ENCODE results near the gene TMEM9. TPM values are rescaled to one million over a fixed set of nuclear protein-coding genes. Genes with fewer than 3 reads are reported as not detected.

The TMEM9 gene
- total and polyA plus RNA-seq, 2 experiments from 2014 or later = 70.3 to 81.0 TPM

- 75 to 77% methylated on average over 7 of the region's 7 CpGs for WGBS, 2 experiments (ENCODE audit: low coverage in 1 of 2, low lambda C conversion rate in 2 of 2, missing lambda C conversion rate in 2 of 2)
Observed at GRCh38 chr1:201175820-201176500, 21.7 kb upstream of the TMEM9 start.

GRCh38 chr1:201173736-201174135, 19.5 kb upstream of the TMEM9 start:
- no peaks in the 10 kb centered on the region for H3K27me3 ChIP-seq (replicated peaks; ENCODE audit: insufficient read depth)
- no peaks in the 10 kb centered on the region for H3K36me3 ChIP-seq (ENCODE audit: low read depth)
- no peaks in the 10 kb centered on the region for H3K79me2 ChIP-seq (ENCODE audit: insufficient read depth)
- no peak for DNase-seq
- H3K4me2 ChIP-seq (ENCODE audit: unreplicated experiment) = no peak overlapping the region
- no peak overlapping the region for H2AFZ ChIP-seq
- no peaks in the 10 kb centered on the region for H3K9me3 ChIP-seq (ENCODE audit: low read depth)
- no peaks in the 10 kb centered on the region for H3K9me2 ChIP-seq (ENCODE audit: insufficient read depth)
- WGBS, 2 experiments (ENCODE audit: low coverage in 1 of 2, low lambda C conversion rate in 2 of 2, missing lambda C conversion rate in 2 of 2) = 95 to 97% methylated on average over 1 of the region's 1 CpG
- H3K4me1 ChIP-seq (ENCODE audit: insufficient read depth) = peaks cover 8% of the 10 kb centered on the region
- no peaks in the 10 kb centered on the region for H4K20me1 ChIP-seq (ENCODE audit: insufficient read depth)
- peaks cover 12% of the 10 kb centered on the region; the same call in 1 of the 2 replicates for H3F3A ChIP-seq (ENCODE audit: insufficient read depth)
- H3K9ac ChIP-seq = no peak overlapping the region
- no peak overlapping the region for H3K4me3 ChIP-seq
- TF ChIP-seq EZH2 (IDR thresholded peaks at IDR 0.05; ENCODE audit: insufficient read depth, poor library complexity, severe bottlenecking) (no peak), EZH2phosphoT487 (IDR thresholded peaks at IDR 0.05; ENCODE audit: insufficient read depth, low read depth) (no peak)
- in situ Hi-C loops (cut with MboI) = no loop called here
- no peak overlapping the region for H3K27ac ChIP-seq

More at GRCh38 chr1:201175820-201176500, 21.7 kb upstream of the TMEM9 start:
- Histone ChIP-seq H4K20me1 (ENCODE audit: insufficient read depth) (no peaks in the 10 kb centered on the region), H3K4me2 (ENCODE audit: unreplicated experiment) (no peak overlapping the region), H3K27ac (no peak overlapping the region), H3K9me3 (ENCODE audit: low read depth) (no peaks in the 10 kb centered on the region), H3K36me3 (ENCODE audit: low read depth) (no peaks in the 10 kb centered on the region), H3K9me2 (ENCODE audit: insufficient read depth) (no peaks in the 10 kb centered on the region), H3F3A (ENCODE audit: insufficient read depth) (no peaks in the 10 kb centered on the region), H3K27me3 (replicated peaks; ENCODE audit: insufficient read depth) (peaks cover 4% of the 10 kb centered on the region; the same call in 1 of the 2 replicates), H3K4me3 (no peak overlapping the region), H2AFZ (no peak overlapping the region), H3K4me1 (ENCODE audit: insufficient read depth) (peaks cover 4% of the 10 kb centered on the region; the same call in 1 of the 2 replicates), H3K9ac (no peak overlapping the region), H3K79me2 (ENCODE audit: insufficient read depth) (no peaks in the 10 kb centered on the region)
- in situ Hi-C loops (cut with MboI) = no loop called here
- no peak for DNase-seq
- no peak for TF ChIP-seq EZH2 (IDR thresholded peaks at IDR 0.05; ENCODE audit: insufficient read depth, poor library complexity, severe bottlenecking)

DNA sequence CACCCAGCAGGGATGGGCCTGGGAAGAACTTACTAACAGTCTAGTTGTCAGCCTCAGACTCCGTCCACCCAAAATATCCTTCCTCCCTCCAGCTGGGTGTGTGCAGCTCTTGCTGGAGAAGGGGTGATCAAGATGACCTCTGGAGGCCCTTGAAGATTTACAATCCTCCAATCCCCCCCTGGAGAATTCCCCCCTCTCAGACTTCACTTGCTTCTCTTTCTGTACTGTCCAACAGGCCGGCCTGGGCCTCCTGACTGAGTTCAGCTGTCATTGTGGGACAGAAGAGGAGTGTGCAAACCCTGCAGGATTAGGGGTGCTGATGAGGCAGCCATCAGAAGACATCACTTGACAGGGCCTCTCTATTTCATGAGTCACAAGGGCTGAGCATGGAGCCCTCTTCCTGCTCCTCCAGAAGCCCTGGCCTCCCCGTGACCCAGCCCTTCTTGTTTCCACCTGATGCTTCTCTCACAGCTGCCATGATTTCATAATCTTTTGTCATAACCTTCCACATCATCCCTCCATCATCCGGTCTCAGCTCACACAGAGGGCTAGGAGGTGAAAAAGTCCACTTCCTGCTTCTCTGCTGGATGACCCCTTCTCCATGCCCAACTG, 18.8 kb upstream of the TMEM9 start:
- no peak overlapping the region for H3K9ac ChIP-seq
- H3K79me2 ChIP-seq (ENCODE audit: insufficient read depth) = no peaks in the 10 kb centered on the region
- H3K9me3 ChIP-seq (ENCODE audit: low read depth) = no peaks in the 10 kb centered on the region
- no peak overlapping the region for H2AFZ ChIP-seq
- no peaks in the 10 kb centered on the region for H3K36me3 ChIP-seq (ENCODE audit: low read depth)
- DNase-seq = peak; percentile 57
- in situ Hi-C loops (cut with MboI) = no loop called here
- no peak overlapping the region for H3K4me2 ChIP-seq (ENCODE audit: unreplicated experiment)
- WGBS, 2 experiments (ENCODE audit: low coverage in 1 of 2, low lambda C conversion rate in 2 of 2, missing lambda C conversion rate in 2 of 2) = 68 to 72% methylated on average over 4 of the region's 4 CpGs
- no peaks in the 10 kb centered on the region for H3K9me2 ChIP-seq (ENCODE audit: insufficient read depth)
- TF ChIP-seq EZH2phosphoT487 (IDR thresholded peaks at IDR 0.05; ENCODE audit: insufficient read depth, low read depth) = no peak
- no peak for TF ChIP-seq EZH2 (IDR thresholded peaks at IDR 0.05; ENCODE audit: insufficient read depth, poor library complexity, severe bottlenecking)
- H3K27ac ChIP-seq = no peak overlapping the region
- no peak overlapping the region for H3K4me3 ChIP-seq
- no peaks in the 10 kb centered on the region for H4K20me1 ChIP-seq (ENCODE audit: insufficient read depth)
- peaks cover 12% of the 10 kb centered on the region; the same call in 1 of the 2 replicates for H3F3A ChIP-seq (ENCODE audit: insufficient read depth)
- H3K27me3 ChIP-seq (replicated peaks; ENCODE audit: insufficient read depth) = no peaks in the 10 kb centered on the region
- peaks cover 8% of the 10 kb centered on the region for H3K4me1 ChIP-seq (ENCODE audit: insufficient read depth)

- H3K36me3 ChIP-seq (ENCODE audit: low read depth) = no peaks in the 10 kb centered on the region
- peaks cover 8% of the 10 kb centered on the region for H3K4me1 ChIP-seq (ENCODE audit: insufficient read depth)
- no peak overlapping the region for H2AFZ ChIP-seq
- H3K9me2 ChIP-seq (ENCODE audit: insufficient read depth) = no peaks in the 10 kb centered on the region
- no peak overlapping the region for H3K4me3 ChIP-seq
- no peaks in the 10 kb centered on the region for H4K20me1 ChIP-seq (ENCODE audit: insufficient read depth)
- H3K79me2 ChIP-seq (ENCODE audit: insufficient read depth) = no peaks in the 10 kb centered on the region
- WGBS, 2 experiments (ENCODE audit: low coverage in 1 of 2, low lambda C conversion rate in 2 of 2, missing lambda C conversion rate in 2 of 2) = 93 to 94% methylated on average over 4 of the region's 4 CpGs
- H3K27me3 ChIP-seq (replicated peaks; ENCODE audit: insufficient read depth) = no peaks in the 10 kb centered on the region
- in situ Hi-C loops (cut with MboI) = no loop called here
- H3K27ac ChIP-seq = no peak overlapping the region
- no peak overlapping the region for H3K4me2 ChIP-seq (ENCODE audit: unreplicated experiment)
- no peaks in the 10 kb centered on the region for H3K9me3 ChIP-seq (ENCODE audit: low read depth)
- H3F3A ChIP-seq (ENCODE audit: insufficient read depth) = peaks cover 12% of the 10 kb centered on the region; the same call in 1 of the 2 replicates
- TF ChIP-seq EZH2 (IDR thresholded peaks at IDR 0.05; ENCODE audit: insufficient read depth, poor library complexity, severe bottlenecking) = no peak
- no peak for TF ChIP-seq EZH2phosphoT487 (IDR thresholded peaks at IDR 0.05; ENCODE audit: insufficient read depth, low read depth)
- no peak overlapping the region for H3K9ac ChIP-seq
- no peak for DNase-seq
Observed at GRCh38 chr1:201172326-201172725, 18.1 kb upstream of the TMEM9 start.
